WTC11 (cell line): ENCODE data around the gene LAMP5.

Experiments used
- GABPB1 ChIP-seq: sonication (generic); formaldehyde crosslinking; IDR thresholded peaks from 2 replicates; pipeline ENCODE4 v1.8.1; 2023; ENCODE audit warnings: mild to moderate bottlenecking, missing genetic modification reagents
- NR2C2 ChIP-seq: sonication (generic); formaldehyde crosslinking; IDR thresholded peaks from 2 replicates; pipeline ENCODE4 v1.8.0; 2022; ENCODE audit warnings: mild to moderate bottlenecking, missing genetic modification reagents
- OVOL2 ChIP-seq: fragments of 250-450 bp; sonication (Bioruptor Pico); IDR thresholded peaks from 2 replicates; pipeline ENCODE4 v1.9.0; 2021; ENCODE audit warnings: mild to moderate bottlenecking, borderline replicate concordance
- ZNF232 ChIP-seq: sonication (generic); formaldehyde crosslinking; IDR thresholded peaks from 2 replicates; pipeline ENCODE4 v1.8.0; 2022; ENCODE audit warnings: mild to moderate bottlenecking, missing genetic modification reagents
- TF ChIP-seq, protein P1 (sequence below): fragments of 200-600 bp; IDR thresholded peaks from 2 replicates; pipeline ENCODE4 v1.8.0; 2022; ENCODE audit warnings: antibody characterized with exemption

GRCh38 chr20:9508240-9508661, 6.1 kb upstream of the LAMP5 start:
- TF ChIP-seq NR2C2 (CRISPR knock-in tag): no peak
- no peak for TF ChIP-seq ZNF232 (CRISPR knock-in tag)
- no peak for TF ChIP-seq GABPB1 (CRISPR knock-in tag)
- TF ChIP-seq, protein P1, sequence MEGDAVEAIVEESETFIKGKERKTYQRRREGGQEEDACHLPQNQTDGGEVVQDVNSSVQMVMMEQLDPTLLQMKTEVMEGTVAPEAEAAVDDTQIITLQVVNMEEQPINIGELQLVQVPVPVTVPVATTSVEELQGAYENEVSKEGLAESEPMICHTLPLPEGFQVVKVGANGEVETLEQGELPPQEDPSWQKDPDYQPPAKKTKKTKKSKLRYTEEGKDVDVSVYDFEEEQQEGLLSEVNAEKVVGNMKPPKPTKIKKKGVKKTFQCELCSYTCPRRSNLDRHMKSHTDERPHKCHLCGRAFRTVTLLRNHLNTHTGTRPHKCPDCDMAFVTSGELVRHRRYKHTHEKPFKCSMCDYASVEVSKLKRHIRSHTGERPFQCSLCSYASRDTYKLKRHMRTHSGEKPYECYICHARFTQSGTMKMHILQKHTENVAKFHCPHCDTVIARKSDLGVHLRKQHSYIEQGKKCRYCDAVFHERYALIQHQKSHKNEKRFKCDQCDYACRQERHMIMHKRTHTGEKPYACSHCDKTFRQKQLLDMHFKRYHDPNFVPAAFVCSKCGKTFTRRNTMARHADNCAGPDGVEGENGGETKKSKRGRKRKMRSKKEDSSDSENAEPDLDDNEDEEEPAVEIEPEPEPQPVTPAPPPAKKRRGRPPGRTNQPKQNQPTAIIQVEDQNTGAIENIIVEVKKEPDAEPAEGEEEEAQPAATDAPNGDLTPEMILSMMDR: no peak
- no peak for TF ChIP-seq OVOL2 (CRISPR knock-in tag)
